Neural progenitor cell (in vitro differentiated cells): Measurements from ENCODE around the gene CDC42BPA. TPM values are rescaled to one million over a fixed set of nuclear protein-coding genes. Genes with fewer than 3 reads are reported as not detected.

Experiments
- DNase-seq: peaks from one replicate; pipeline ENCODE4 v3.0.0-alpha.2; 2016; ENCODE audit warnings: low spot score
- H2AFZ ChIP-seq: fragments of 200-600 bp; sonication (generic); replicated peaks from 2 replicates; pipeline ENCODE4 v1.6.1; 2016; ENCODE audit warnings: antibody characterized with exemption
- H3F3A ChIP-seq: fragments of 200-600 bp; sonication (generic); 2 replicates; pipeline ENCODE4 v1.6.1; 2016; ENCODE audit warnings: antibody characterized with exemption, low read depth
- H3K27ac ChIP-seq: fragments of 200-600 bp; sonication (generic); 2 replicates; pipeline ENCODE4 v1.5.1; 2016; ENCODE audit warnings: mild to moderate bottlenecking
- H3K27me3 ChIP-seq: fragments of 200-600 bp; sonication (generic); 2 replicates; pipeline ENCODE4 v1.6.1; 2016; ENCODE audit warnings: mild to moderate bottlenecking, moderate library complexity
- H3K36me3 ChIP-seq: fragments of 200-600 bp; sonication (generic); 2 replicates; pipeline ENCODE4 v1.5.1; 2016
- H3K4me1 ChIP-seq: fragments of 200-600 bp; sonication (generic); 2 replicates; pipeline ENCODE4 v1.6.1; 2016; ENCODE audit warnings: mixed run types
- H3K4me2 ChIP-seq: fragments of 200-600 bp; sonication (generic); 2 replicates; pipeline ENCODE4 v1.6.1; 2016
- H3K4me3 ChIP-seq: fragments of 200-600 bp; sonication (generic); 2 replicates; pipeline ENCODE4 v1.5.1; 2016
- H3K79me2 ChIP-seq: fragments of 200-600 bp; sonication (generic); 2 replicates; pipeline ENCODE4 v1.6.1; 2016; ENCODE audit warnings: low read depth
- H3K9ac ChIP-seq: fragments of 200-600 bp; sonication (generic); 2 replicates; pipeline ENCODE4 v1.6.1; 2016
- H3K9me3 ChIP-seq: fragments of 200-600 bp; sonication (generic); 2 replicates; pipeline ENCODE4 v1.5.1; 2016; ENCODE audit warnings: low read depth
- H4K20me1 ChIP-seq: fragments of 200-600 bp; sonication (generic); 2 replicates; pipeline ENCODE4 v1.6.1; 2016; ENCODE audit warnings: low read depth
- H3K27ac Mint-ChIP-seq: 3 replicates; pipeline ENCODE4 v1.8.0; 2021; ENCODE audit warnings: mixed read lengths
- H3K27me3 Mint-ChIP-seq: 2 replicates; pipeline ENCODE4 v1.8.0; 2022; ENCODE audit warnings: low read depth, mild to moderate bottlenecking, inconsistent platforms, moderate library complexity, mixed read lengths; ENCODE audit not compliant: insufficient read depth
- H3K36me3 Mint-ChIP-seq: 3 replicates; pipeline ENCODE4 v1.8.0; 2021; ENCODE audit warnings: mixed read lengths
- H3K4me1 Mint-ChIP-seq: 3 replicates; pipeline ENCODE4 v1.8.0; 2021; ENCODE audit warnings: mixed read lengths
- H3K4me3 Mint-ChIP-seq: 3 replicates; pipeline ENCODE4 v1.8.0; 2021; ENCODE audit warnings: mild to moderate bottlenecking, moderate library complexity, mixed read lengths
- H3K9me3 Mint-ChIP-seq: 3 replicates; pipeline ENCODE4 v1.8.0; 2020; ENCODE audit warnings: mixed read lengths
- CTCF ChIP-seq: fragments of 200-600 bp; sonication (generic); IDR thresholded peaks from 2 replicates; pipeline ENCODE4 v1.5.1; 2017; ENCODE audit warnings: antibody characterized with exemption, mild to moderate bottlenecking
- EZH2 ChIP-seq: fragments of 200-600 bp; sonication (generic); IDR thresholded peaks from 2 replicates; pipeline ENCODE4 v1.6.1; 2017; ENCODE audit warnings: antibody characterized with exemption, mild to moderate bottlenecking, moderate library complexity
- EZH2phosphoT487 ChIP-seq: fragments of 200-600 bp; sonication (generic); IDR thresholded peaks from 2 replicates; pipeline ENCODE4 v1.6.1; 2017; ENCODE audit warnings: antibody characterized with exemption
- total RNA-seq: library from RNA; depleted of rRNA; stranded (reverse); fragments of >200 nt; gene quantifications from 2 replicates; pipeline ENCODE4 v1.2.3, GENCODE V29; 2015; ENCODE audit warnings: low replicate concordance

The CDC42BPA gene
- total RNA-seq, 1 donor from 2014 or later = 54.7 TPM

- no peaks in the 10 kb centered on the region for H3K9me3 Mint-ChIP-seq
- DNase-seq = no peak
- no peak for TF ChIP-seq CTCF
- TF ChIP-seq EZH2 = no peak
- no peak for TF ChIP-seq EZH2phosphoT487
- no peaks in the 10 kb centered on the region for H3K79me2 ChIP-seq
- no peaks in the 10 kb centered on the region for H3K27me3 ChIP-seq
- H3K9ac ChIP-seq = no peak overlapping the region
- H3K36me3 Mint-ChIP-seq = no peaks in the 10 kb centered on the region
- peaks cover 17% of the 10 kb centered on the region for H3K4me1 Mint-ChIP-seq
- H3K4me2 ChIP-seq = no peak overlapping the region
- H3K36me3 ChIP-seq = no peaks in the 10 kb centered on the region
- no peak overlapping the region for H3K27ac ChIP-seq
- no peak overlapping the region for H3K4me3 ChIP-seq
- H4K20me1 ChIP-seq = no peaks in the 10 kb centered on the region
- no peaks in the 10 kb centered on the region for H3K9me3 ChIP-seq
- peaks cover 4% of the 10 kb centered on the region for H3K27me3 Mint-ChIP-seq
- H3F3A ChIP-seq = no peaks in the 10 kb centered on the region
- H3K27ac Mint-ChIP-seq = no peak overlapping the region
- H2AFZ ChIP-seq = no peak overlapping the region
- H3K4me3 Mint-ChIP-seq = no peak overlapping the region
- H3K4me1 ChIP-seq = no peaks in the 10 kb centered on the region
Observed at GRCh38 chr1:227365473-227366431, 47.5 kb upstream of the CDC42BPA start.

- no peaks in the 10 kb centered on the region for H3K9me3 ChIP-seq
- H3K9me3 Mint-ChIP-seq = no peaks in the 10 kb centered on the region
- no peaks in the 10 kb centered on the region for H4K20me1 ChIP-seq
- no peaks in the 10 kb centered on the region for H3K27me3 ChIP-seq
- no peak overlapping the region for H3K4me3 Mint-ChIP-seq
- no peak for DNase-seq
- no peaks in the 10 kb centered on the region for H3K4me1 ChIP-seq
- no peak overlapping the region for H2AFZ ChIP-seq
- TF ChIP-seq EZH2phosphoT487 = no peak
- TF ChIP-seq CTCF = no peak
- TF ChIP-seq EZH2 = no peak
- peaks cover 4% of the 10 kb centered on the region for H3K27me3 Mint-ChIP-seq
- H3K4me3 ChIP-seq = no peak overlapping the region
- no peaks in the 10 kb centered on the region for H3F3A ChIP-seq
- no peak overlapping the region for H3K27ac ChIP-seq
- H3K36me3 ChIP-seq = no peaks in the 10 kb centered on the region
- no peak overlapping the region for H3K9ac ChIP-seq
- H3K27ac Mint-ChIP-seq = no peak overlapping the region
- H3K79me2 ChIP-seq = no peaks in the 10 kb centered on the region
- no peaks in the 10 kb centered on the region for H3K36me3 Mint-ChIP-seq
- peaks cover 10% of the 10 kb centered on the region for H3K4me1 Mint-ChIP-seq
- no peak overlapping the region for H3K4me2 ChIP-seq
Observed at GRCh38 chr1:227364657-227365056, 46.4 kb upstream of the CDC42BPA start.

GRCh38 chr1:227363825-227364224, 45.5 kb upstream of the CDC42BPA start:
- H3K27ac ChIP-seq = no peak overlapping the region
- H3K4me1 ChIP-seq = no peaks in the 10 kb centered on the region
- no peak for DNase-seq
- Mint-ChIP-seq H3K27me3 (peaks cover 4% of the 10 kb centered on the region), H3K4me3 (no peak overlapping the region), H3K27ac (no peak overlapping the region), H3K36me3 (peaks cover 2% of the 10 kb centered on the region), H3K4me1 (peaks cover 3% of the 10 kb centered on the region), H3K9me3 (no peaks in the 10 kb centered on the region)
- no peaks in the 10 kb centered on the region for H3K27me3 ChIP-seq
- H3K4me3 ChIP-seq = no peak overlapping the region
- no peaks in the 10 kb centered on the region for H4K20me1 ChIP-seq
- H3F3A ChIP-seq = no peaks in the 10 kb centered on the region
- H3K9me3 ChIP-seq = no peaks in the 10 kb centered on the region
- no peak for TF ChIP-seq EZH2
- TF ChIP-seq EZH2phosphoT487 = no peak
- no peak for TF ChIP-seq CTCF
- no peak overlapping the region for H2AFZ ChIP-seq
- H3K36me3 ChIP-seq = no peaks in the 10 kb centered on the region
- H3K79me2 ChIP-seq = no peaks in the 10 kb centered on the region
- no peak overlapping the region for H3K9ac ChIP-seq
- H3K4me2 ChIP-seq = no peak overlapping the region
